SK-N-SH (cell line): ENCODE results near the gene GNG4. TPM values are rescaled to one million over a fixed set of nuclear protein-coding genes. Genes with fewer than 3 reads are reported as not detected.

Experiments
- CTCF ChIA-PET: fragments of 300-600, 350-600 bp; formaldehyde crosslinking; extraction: SDS; loops from one replicate; lab custom pipeline; 2021; lab: Yijun Ruan, JAX
- POLR2A ChIA-PET: fragments of 350-600 bp; sonication (Branson Sonifier 250); formaldehyde crosslinking; extraction: SDS; loops from one replicate; lab custom pipeline; 2020; ENCODE audit warnings: antibody characterized with exemption, inconsistent platforms; lab: Yijun Ruan, JAX
- DNase-seq: peaks from one replicate; pipeline ENCODE4 v3.0.0; 2012
- H2AFZ ChIP-seq: fragments of 200-600 bp; sonication (generic); 2 replicates; pipeline ENCODE4 v1.8.1; 2016; ENCODE audit warnings: antibody characterized with exemption, mild to moderate bottlenecking, low read depth
- H3F3A ChIP-seq: fragments of 200-600 bp; sonication (generic); replicated peaks from 2 replicates; pipeline ENCODE3; 2016; ENCODE audit warnings: antibody characterized with exemption, mild to moderate bottlenecking; ENCODE audit not compliant: insufficient read depth
- H3K27ac ChIP-seq, 2 experiments: fragments of 200-500 bp in 1 of 2; fragments of 200-600 bp in 1 of 2; sonication (Bioruptor generic) in 1 of 2; sonication (generic), shearing (Covaris generic) in 1 of 2; 2 replicates each; pipeline versions ENCODE4 v1.5.1 to v1.6.1; 2014 to 2016; ENCODE audit warnings: low read depth in 2 of 2, inconsistent platforms in 1 of 2, low read length in 1 of 2, mild to moderate bottlenecking in 1 of 2, mixed read lengths in 1 of 2
- H3K27me3 ChIP-seq: fragments of 200-600 bp; sonication (generic), shearing (Covaris generic); 2 replicates; pipeline ENCODE4 v1.6.1; 2016; ENCODE audit warnings: mixed run types; ENCODE audit not compliant: insufficient read depth
- H3K36me3 ChIP-seq, 2 experiments: fragments of 200-500 bp in 1 of 2; fragments of 200-600 bp in 1 of 2; sonication (Bioruptor generic) in 1 of 2; sonication (generic) in 1 of 2; replicated peaks in 1 of 2; 2 replicates each; pipeline versions ENCODE3 to v1.5.1; 2014 to 2016; ENCODE audit warnings: low read length in 1 of 2, mild to moderate bottlenecking in 1 of 2; ENCODE audit not compliant: insufficient read depth in 2 of 2, control insufficient read depth in 1 of 2
- H3K4me1 ChIP-seq, 2 experiments: fragments of 200-500 bp in 1 of 2; fragments of 200-600 bp in 1 of 2; sonication (Bioruptor generic) in 1 of 2; sonication (generic), shearing (Covaris generic) in 1 of 2; 2 replicates each; pipeline versions ENCODE4 v1.5.1 to v1.6.1; 2014 to 2016; ENCODE audit warnings: low read depth in 1 of 2, low read length in 1 of 2, mixed run types in 1 of 2; ENCODE audit not compliant: insufficient read depth in 2 of 2, control insufficient read depth in 1 of 2
- H3K4me2 ChIP-seq: fragments of 200-600 bp; sonication (generic), shearing (Covaris generic); 2 replicates; pipeline ENCODE4 v1.6.1; 2017; ENCODE audit warnings: mixed run types
- H3K4me3 ChIP-seq, 2 experiments: fragments of 200-500 bp in 1 of 2; fragments of 200-600 bp in 1 of 2; sonication (Bioruptor generic) in 1 of 2; sonication (generic), shearing (Covaris generic) in 1 of 2; 2 replicates each; pipeline versions ENCODE4 v1.5.1 to v1.8.1; 2014 to 2016; ENCODE audit warnings: low read depth in 2 of 2, inconsistent platforms in 1 of 2, low read length in 1 of 2, mild to moderate bottlenecking in 1 of 2, mixed read lengths in 1 of 2, moderate library complexity in 1 of 2
- H3K79me2 ChIP-seq: fragments of 200-600 bp; sonication (generic); 2 replicates; pipeline ENCODE4 v1.8.1; 2017; ENCODE audit warnings: mild to moderate bottlenecking; ENCODE audit not compliant: insufficient read depth
- H3K9ac ChIP-seq: fragments of 200-600 bp; sonication (generic); 2 replicates; pipeline ENCODE4 v1.6.1; 2017; ENCODE audit warnings: mixed run types
- H3K9me2 ChIP-seq: fragments of 200-600 bp; sonication (generic); 2 replicates; pipeline ENCODE4 v1.6.1; 2017; ENCODE audit warnings: mixed run types
- H3K9me3 ChIP-seq: fragments of 200-600 bp; sonication (generic); 2 replicates; pipeline ENCODE4 v1.6.1; 2017; ENCODE audit warnings: mixed run types, mild to moderate bottlenecking, moderate library complexity
- H4K20me1 ChIP-seq: fragments of 200-600 bp; sonication (generic); 2 replicates; pipeline ENCODE4 v1.6.1; 2017; ENCODE audit warnings: mild to moderate bottlenecking, mixed run types; ENCODE audit not compliant: insufficient read depth
- CHD2 ChIP-seq: fragments of 150-350 bp; IDR thresholded peaks from 2 replicates; pipeline ENCODE4 v1.6.1; 2018; ENCODE audit warnings: low read length; ENCODE audit not compliant: partially characterized antibody
- EP300 ChIP-seq, 2 experiments: IDR thresholded peaks; 2 replicates each; pipeline versions ENCODE4 v1.4.0 to v1.6.1; 2012; ENCODE audit warnings: borderline replicate concordance in 1 of 2, low read depth in 1 of 2, low read length in 1 of 2
- FOXJ3 ChIP-seq: sonication (generic); formaldehyde crosslinking; IDR thresholded peaks from 2 replicates; pipeline ENCODE4 v1.5.1; 2020; ENCODE audit warnings: mild to moderate bottlenecking, missing genetic modification reagents
- GABPA ChIP-seq: IDR thresholded peaks from 2 replicates; pipeline ENCODE4 v1.4.0; 2012; ENCODE audit warnings: low read depth, mild to moderate bottlenecking
- GATA2 ChIP-seq: sonication (generic); formaldehyde crosslinking; IDR thresholded peaks from 2 replicates; pipeline ENCODE4 v1.5.0; 2020; ENCODE audit warnings: mild to moderate bottlenecking, missing genetic modification reagents
- JUND ChIP-seq: IDR thresholded peaks from 2 replicates; pipeline ENCODE4 v1.4.0; 2012
- MXI1 ChIP-seq: IDR thresholded peaks from 2 replicates; pipeline ENCODE4 v1.6.1; 2012; ENCODE audit warnings: mild to moderate bottlenecking, low read depth, low read length, improper control_type of control experiment
- NRF1 ChIP-seq: IDR thresholded peaks from 2 replicates; pipeline ENCODE4 v1.6.1; 2012; ENCODE audit warnings: low read depth, mild to moderate bottlenecking, low read length
- POLR2AphosphoS5 ChIP-seq: IDR thresholded peaks from 2 replicates; pipeline ENCODE4 v1.6.1; 2012; ENCODE audit warnings: low read depth, low read length
- RAD21 ChIP-seq: IDR thresholded peaks from 2 replicates; pipeline ENCODE4 v1.6.1; 2012; ENCODE audit warnings: mild to moderate bottlenecking, low read length
- RCOR1 ChIP-seq: fragments of 150-350 bp; IDR thresholded peaks from 2 replicates; pipeline ENCODE4 v1.6.1; 2017; ENCODE audit warnings: antibody characterized with exemption, low read length
- RXRA ChIP-seq: IDR thresholded peaks from 2 replicates; pipeline ENCODE4 v1.4.0; 2012; ENCODE audit warnings: low read depth, mild to moderate bottlenecking, borderline replicate concordance
- SIN3A ChIP-seq: IDR thresholded peaks from 2 replicates; pipeline ENCODE4 v1.6.1; 2012; ENCODE audit warnings: low read depth, mild to moderate bottlenecking, low read length, moderate library complexity, borderline replicate concordance
- TAF1 ChIP-seq: IDR thresholded peaks from 2 replicates; pipeline ENCODE4 v1.6.1; 2012; ENCODE audit warnings: low read depth, mild to moderate bottlenecking, low read length, moderate library complexity, borderline replicate concordance
- TEAD4 ChIP-seq: IDR thresholded peaks from 2 replicates; pipeline ENCODE4 v1.4.0; 2012; ENCODE audit warnings: mild to moderate bottlenecking, borderline replicate concordance; ENCODE audit not compliant: insufficient read depth
- YY1 ChIP-seq: IDR thresholded peaks from 2 replicates; pipeline ENCODE4 v1.4.0; 2012; ENCODE audit warnings: low read depth, mild to moderate bottlenecking
- WGBS: methylation state at CpG from one replicate; pipeline ENCODE4 v1.1.6; 2017; ENCODE audit warnings: low lambda C conversion rate; 5-methylcytosine and 5-hydroxymethylcytosine counted together
- polyA plus RNA-seq, 3 experiments: library from polyadenylated mRNA; depleted of rRNA; stranded (reverse); fragments of >200 nt; gene quantifications; 2 replicates each; pipeline ENCODE4 v1.2.3, GENCODE V29; 2012
- TF ChIP-seq, protein P1 (sequence below): fragments of 150-350 bp; IDR thresholded peaks from 2 replicates; pipeline ENCODE4 v1.6.1; 2016; ENCODE audit warnings: mild to moderate bottlenecking, low read depth, low read length
- TF ChIP-seq, protein P2 (sequence below): IDR thresholded peaks from 2 replicates; pipeline ENCODE4 v1.4.0; 2012; ENCODE audit warnings: low read depth
- TF ChIP-seq, protein P3 (sequence below): IDR thresholded peaks from 2 replicates; pipeline ENCODE4 v1.6.1; 2012; ENCODE audit warnings: mild to moderate bottlenecking, low read depth, low read length, moderate library complexity
- TF ChIP-seq, protein P4 (sequence below): IDR thresholded peaks from 2 replicates; pipeline ENCODE4 v1.4.0; 2012; ENCODE audit warnings: low read depth, borderline replicate concordance

The GNG4 gene
- polyA plus RNA-seq, 1 of the 3 experiments (the other 2 are of a cell fraction): 1.6 TPM

DNA sequence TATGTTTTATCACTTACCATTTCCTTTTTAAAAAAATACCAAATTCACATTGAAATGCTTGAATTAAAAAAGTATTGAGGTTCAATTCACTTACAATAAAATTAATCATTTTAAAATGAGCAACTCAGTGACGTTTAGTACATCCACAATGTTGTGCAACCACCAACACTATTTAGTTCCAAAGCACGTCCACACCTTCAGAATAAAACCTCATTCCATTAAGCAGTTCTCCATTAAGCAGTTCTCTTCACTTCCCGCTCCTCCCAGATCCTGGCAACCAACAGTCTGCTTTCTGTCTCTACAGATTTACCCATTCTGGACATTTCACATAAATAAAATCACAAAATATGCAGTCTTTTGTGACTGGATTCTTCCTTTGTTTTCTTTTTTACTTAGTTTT is 41.3 kb downstream of the GNG4 start:
- H3K36me3 ChIP-seq: no peaks in the 10 kb centered on the region

More for the DNA sequence above, 41.3 kb downstream of the GNG4 start:
- H3K27me3 ChIP-seq: no peaks in the 10 kb centered on the region
- no peak for DNase-seq
- no peak overlapping the region for H3K4me2 ChIP-seq
- no peaks in the 10 kb centered on the region for H3K9me2 ChIP-seq
- no peaks in the 10 kb centered on the region for H3K79me2 ChIP-seq
- ChIA-PET POLR2A (no interaction called here), CTCF (interaction anchor here (0.7 to 1.6 kb wide), 2 partner anchors 10 to 20 kb away, joined by 3 to 5 read pairs; no protein-coding TSS in a partner anchor)
- no peaks in the 10 kb centered on the region for H3K4me1 ChIP-seq
- no peak overlapping the region for H3K4me3 ChIP-seq
- TF ChIP-seq EP300 (IDR thresholded peaks at IDR 0.05; ENCODE audit: borderline replicate concordance in 1 of 2, low read depth in 1 of 2, low read length in 1 of 2) (no peak), GATA2 (no peak), MXI1 (no peak), GABPA (no peak), RCOR1 (no peak), RXRA (no peak), POLR2AphosphoS5 (no peak), TEAD4 (no peak), SIN3A (no peak), FOXJ3 (CRISPR knock-in tag) (no peak), TAF1 (no peak), RAD21 (no peak), YY1 (no peak), CHD2 (no peak), JUND (no peak), NRF1 (no peak)
- TF ChIP-seq, protein P1, sequence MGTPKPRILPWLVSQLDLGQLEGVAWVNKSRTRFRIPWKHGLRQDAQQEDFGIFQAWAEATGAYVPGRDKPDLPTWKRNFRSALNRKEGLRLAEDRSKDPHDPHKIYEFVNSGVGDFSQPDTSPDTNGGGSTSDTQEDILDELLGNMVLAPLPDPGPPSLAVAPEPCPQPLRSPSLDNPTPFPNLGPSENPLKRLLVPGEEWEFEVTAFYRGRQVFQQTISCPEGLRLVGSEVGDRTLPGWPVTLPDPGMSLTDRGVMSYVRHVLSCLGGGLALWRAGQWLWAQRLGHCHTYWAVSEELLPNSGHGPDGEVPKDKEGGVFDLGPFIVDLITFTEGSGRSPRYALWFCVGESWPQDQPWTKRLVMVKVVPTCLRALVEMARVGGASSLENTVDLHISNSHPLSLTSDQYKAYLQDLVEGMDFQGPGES: no peak
- TF ChIP-seq, protein P2, sequence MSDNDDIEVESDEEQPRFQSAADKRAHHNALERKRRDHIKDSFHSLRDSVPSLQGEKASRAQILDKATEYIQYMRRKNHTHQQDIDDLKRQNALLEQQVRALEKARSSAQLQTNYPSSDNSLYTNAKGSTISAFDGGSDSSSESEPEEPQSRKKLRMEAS: no peak
- TF ChIP-seq, protein P3, sequence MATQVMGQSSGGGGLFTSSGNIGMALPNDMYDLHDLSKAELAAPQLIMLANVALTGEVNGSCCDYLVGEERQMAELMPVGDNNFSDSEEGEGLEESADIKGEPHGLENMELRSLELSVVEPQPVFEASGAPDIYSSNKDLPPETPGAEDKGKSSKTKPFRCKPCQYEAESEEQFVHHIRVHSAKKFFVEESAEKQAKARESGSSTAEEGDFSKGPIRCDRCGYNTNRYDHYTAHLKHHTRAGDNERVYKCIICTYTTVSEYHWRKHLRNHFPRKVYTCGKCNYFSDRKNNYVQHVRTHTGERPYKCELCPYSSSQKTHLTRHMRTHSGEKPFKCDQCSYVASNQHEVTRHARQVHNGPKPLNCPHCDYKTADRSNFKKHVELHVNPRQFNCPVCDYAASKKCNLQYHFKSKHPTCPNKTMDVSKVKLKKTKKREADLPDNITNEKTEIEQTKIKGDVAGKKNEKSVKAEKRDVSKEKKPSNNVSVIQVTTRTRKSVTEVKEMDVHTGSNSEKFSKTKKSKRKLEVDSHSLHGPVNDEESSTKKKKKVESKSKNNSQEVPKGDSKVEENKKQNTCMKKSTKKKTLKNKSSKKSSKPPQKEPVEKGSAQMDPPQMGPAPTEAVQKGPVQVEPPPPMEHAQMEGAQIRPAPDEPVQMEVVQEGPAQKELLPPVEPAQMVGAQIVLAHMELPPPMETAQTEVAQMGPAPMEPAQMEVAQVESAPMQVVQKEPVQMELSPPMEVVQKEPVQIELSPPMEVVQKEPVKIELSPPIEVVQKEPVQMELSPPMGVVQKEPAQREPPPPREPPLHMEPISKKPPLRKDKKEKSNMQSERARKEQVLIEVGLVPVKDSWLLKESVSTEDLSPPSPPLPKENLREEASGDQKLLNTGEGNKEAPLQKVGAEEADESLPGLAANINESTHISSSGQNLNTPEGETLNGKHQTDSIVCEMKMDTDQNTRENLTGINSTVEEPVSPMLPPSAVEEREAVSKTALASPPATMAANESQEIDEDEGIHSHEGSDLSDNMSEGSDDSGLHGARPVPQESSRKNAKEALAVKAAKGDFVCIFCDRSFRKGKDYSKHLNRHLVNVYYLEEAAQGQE: no peak
- TF ChIP-seq, protein P4, sequence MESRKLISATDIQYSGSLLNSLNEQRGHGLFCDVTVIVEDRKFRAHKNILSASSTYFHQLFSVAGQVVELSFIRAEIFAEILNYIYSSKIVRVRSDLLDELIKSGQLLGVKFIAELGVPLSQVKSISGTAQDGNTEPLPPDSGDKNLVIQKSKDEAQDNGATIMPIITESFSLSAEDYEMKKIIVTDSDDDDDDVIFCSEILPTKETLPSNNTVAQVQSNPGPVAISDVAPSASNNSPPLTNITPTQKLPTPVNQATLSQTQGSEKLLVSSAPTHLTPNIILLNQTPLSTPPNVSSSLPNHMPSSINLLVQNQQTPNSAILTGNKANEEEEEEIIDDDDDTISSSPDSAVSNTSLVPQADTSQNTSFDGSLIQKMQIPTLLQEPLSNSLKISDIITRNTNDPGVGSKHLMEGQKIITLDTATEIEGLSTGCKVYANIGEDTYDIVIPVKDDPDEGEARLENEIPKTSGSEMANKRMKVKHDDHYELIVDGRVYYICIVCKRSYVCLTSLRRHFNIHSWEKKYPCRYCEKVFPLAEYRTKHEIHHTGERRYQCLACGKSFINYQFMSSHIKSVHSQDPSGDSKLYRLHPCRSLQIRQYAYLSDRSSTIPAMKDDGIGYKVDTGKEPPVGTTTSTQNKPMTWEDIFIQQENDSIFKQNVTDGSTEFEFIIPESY: no peak
- H4K20me1 ChIP-seq: no peaks in the 10 kb centered on the region
- 72% methylated on average over 3 of the region's 3 CpGs for WGBS
- H3K9me3 ChIP-seq: no peaks in the 10 kb centered on the region
- no peak overlapping the region for H2AFZ ChIP-seq
- H3K27ac ChIP-seq: no peak overlapping the region
- no peaks in the 10 kb centered on the region for H3F3A ChIP-seq
- H3K9ac ChIP-seq: no peak overlapping the region
